ENCODE data around the gene HSPA12A.

HSPA12A gene

DNA sequence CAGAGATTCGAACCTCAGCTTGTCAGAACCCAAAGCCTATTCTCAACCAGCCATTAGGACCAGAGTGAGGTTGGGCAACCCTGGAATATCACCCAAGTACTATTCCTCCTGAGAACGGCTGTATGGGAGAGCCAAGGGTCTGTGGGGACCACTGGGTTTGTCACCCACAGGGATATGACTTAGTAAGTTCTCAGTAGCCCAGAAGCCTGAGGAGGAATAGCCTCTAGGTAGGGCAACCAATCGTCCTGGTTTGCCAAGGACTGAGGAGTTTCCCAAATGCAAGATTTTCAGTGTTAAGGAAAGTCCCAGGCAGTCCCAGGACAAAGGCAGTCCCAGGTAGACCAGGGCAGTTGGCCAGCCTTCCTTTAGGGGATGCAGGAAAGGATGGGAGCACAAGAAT, 74.9 kb downstream of the HSPA12A start:
- DNase-seq (ENCODE audit: low read depth), result no peak

DNA sequence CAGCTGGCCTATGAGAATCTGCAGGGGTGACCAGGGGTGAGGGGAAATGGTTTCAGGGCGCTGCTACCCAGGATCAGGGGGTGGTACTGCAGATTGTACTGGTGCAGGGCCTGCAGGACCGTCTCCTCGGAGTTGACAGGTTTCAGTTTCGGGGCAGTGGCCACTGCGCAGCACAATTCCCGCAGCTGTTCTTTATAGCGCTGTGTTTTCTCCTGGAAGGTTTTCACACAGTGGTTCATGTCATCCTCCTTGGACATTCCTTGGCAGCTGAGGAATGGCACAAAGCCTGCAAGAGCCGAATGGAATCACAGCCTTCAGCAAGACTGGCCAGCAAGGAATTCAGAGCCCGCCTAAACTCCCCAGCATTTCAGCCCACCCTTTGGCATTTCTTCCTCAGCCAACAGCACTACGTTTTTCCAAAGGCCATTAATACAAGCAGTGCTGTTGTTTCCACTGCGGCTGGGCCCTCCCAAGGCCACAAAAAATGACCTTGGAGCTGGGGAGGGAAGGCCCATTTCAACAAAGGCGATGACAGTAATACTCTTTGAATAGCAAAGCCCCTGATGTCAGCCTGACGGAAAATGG, 76.7 kb downstream of the HSPA12A start:
- DNase-seq (ENCODE audit: low read depth), result no peak

- no peak for DNase-seq (ENCODE audit: low read depth)
Observed at GRCh38 chr10:116664631-116665030, 77.7 kb downstream of the HSPA12A start.

DNA sequence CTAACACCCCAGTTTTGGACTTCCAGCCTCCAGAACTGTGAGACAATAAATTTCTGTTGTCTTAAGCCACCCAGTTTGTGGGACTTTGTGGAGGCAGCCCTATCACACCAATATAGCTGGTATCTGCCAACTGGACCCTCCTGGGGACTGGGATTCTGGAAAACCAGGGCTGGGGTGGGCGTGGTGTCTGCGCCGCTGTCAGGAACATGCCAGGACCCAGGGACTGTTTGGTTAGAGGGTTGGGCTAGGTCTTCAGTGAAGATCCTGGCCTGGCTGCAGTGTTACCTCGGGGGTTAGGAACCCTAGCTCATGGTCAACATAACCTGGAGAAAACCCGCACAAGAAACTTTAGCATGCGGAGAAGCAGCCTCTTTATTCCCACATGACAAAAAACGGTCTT, 79.0 kb downstream of the HSPA12A start:
- DNase-seq (ENCODE audit: low read depth), result no peak

- no peak for DNase-seq (ENCODE audit: low read depth)
Observed at GRCh38 chr10:116660860-116661259, 81.5 kb downstream of the HSPA12A start.

- no peak for DNase-seq (ENCODE audit: low read depth)
Observed at GRCh38 chr10:116659049-116659670, 83.2 kb downstream of the HSPA12A start.

GRCh38 chr10:116657863-116658551, 84.4 kb downstream of the HSPA12A start:
- DNase-seq (ENCODE audit: low read depth), result no peak

- no peak for DNase-seq (ENCODE audit: low read depth)
Observed at GRCh38 chr10:116656044-116656443, 86.3 kb downstream of the HSPA12A start.

DNA sequence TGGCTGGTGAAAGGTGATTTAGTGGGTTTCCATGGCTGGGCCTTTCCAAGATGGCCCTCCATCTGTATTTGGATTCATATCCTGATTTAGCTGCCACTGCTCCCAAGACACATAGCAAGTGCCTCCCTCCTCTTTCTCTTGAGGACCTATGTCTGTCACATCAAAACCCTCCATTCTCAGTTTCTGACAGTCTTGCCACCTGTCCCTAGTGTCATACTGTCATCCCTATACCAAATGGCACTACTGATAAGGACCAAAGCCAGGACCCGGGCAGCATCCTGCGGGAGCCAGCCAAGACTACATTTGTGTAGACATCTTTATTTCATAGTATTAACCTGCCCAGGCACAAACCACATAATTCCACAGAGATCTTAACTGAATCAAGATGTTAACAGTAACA, 86.8 kb downstream of the HSPA12A start:
- DNase-seq (ENCODE audit: low read depth), result no peak

- DNase-seq (ENCODE audit: low read depth), result no peak
Observed at GRCh38 chr10:116654816-116655215, 87.5 kb downstream of the HSPA12A start.

DNA sequence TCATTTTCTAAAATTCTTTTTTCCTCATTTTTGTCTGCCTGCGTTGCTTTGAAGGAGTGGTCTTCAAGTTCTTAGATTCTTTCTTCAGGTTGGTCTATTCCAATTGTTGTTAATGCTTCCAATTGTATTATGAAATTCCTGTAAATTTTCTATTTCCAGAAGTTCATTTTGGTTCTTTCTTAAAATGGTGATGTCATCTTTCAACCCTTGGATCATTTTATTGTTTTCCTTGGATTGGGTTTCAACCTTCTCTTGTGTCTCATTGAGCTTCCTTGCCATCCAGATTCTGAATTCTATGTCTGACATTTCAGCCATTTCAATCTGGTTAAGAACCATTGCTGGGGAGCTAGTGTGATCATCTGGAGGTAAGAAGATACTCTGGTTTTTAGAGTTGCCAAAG, 88.5 kb downstream of the HSPA12A start:
- DNase-seq (ENCODE audit: low read depth), result no peak

DNA sequence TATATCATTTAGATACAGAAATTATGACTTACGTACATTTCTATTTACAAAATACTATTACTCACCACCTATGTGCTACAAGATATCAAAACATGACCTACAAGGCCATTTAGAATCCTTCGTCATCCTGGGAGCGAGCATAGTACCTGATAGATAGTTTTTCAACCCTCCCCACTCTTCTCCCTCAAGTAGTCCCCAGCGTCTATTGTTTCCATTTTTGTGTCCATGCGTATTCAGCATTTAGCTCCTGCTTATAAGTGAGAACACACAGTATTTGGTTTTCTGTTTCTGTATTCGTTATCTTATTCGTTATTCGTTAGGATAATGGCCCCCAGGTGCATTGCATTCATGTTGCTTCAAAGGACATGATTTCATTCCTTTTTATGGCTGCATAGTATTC, 93.5 kb downstream of the HSPA12A start:
- DNase-seq (ENCODE audit: low read depth), result no peak

- DNase-seq (ENCODE audit: low read depth), result no peak
Observed at GRCh38 chr10:116646502-116646901, 95.9 kb downstream of the HSPA12A start.

- DNase-seq (ENCODE audit: low read depth), result no peak
Observed at GRCh38 chr10:116637830-116638229, 104.5 kb downstream of the HSPA12A start.

DNA sequence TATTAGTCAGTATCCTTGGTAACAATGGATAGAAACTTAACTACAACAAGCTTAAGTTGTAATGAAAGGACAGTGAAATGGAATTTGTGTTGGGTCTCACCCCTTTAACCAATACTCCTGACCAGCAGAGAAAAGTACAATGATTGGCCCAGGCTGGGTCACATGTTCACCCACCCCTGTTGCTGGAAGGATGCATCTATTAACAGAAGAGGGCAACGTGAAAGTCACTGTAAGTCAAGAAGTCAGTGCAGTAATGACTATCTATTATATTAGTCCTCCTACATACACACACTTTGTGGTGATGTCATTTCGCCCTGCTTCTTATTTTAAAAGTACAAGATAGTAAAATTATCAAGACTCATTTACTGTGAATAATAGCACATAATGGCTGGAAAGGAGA, 105.4 kb downstream of the HSPA12A start:
- no peak for DNase-seq (ENCODE audit: low read depth)

DNA sequence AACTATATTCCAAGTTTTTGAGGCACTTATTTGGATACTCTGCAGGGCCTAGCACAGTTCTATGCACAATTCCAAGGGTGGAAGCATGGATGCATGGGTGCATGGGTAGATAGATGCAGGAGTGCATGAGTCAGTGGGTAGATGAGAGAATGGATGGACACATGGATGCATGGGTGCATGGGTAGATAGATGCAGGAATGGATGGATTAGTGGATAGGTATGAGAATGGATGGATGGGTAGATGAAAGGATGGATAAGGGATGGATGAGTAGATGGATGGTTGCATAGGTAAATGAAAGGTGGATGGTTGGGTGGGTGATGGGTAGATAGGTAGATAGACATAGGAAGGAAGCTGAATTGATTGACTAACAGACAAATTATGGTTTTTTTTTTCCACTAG, 106.0 kb downstream of the HSPA12A start:
- no peak for DNase-seq (ENCODE audit: low read depth)

DNA sequence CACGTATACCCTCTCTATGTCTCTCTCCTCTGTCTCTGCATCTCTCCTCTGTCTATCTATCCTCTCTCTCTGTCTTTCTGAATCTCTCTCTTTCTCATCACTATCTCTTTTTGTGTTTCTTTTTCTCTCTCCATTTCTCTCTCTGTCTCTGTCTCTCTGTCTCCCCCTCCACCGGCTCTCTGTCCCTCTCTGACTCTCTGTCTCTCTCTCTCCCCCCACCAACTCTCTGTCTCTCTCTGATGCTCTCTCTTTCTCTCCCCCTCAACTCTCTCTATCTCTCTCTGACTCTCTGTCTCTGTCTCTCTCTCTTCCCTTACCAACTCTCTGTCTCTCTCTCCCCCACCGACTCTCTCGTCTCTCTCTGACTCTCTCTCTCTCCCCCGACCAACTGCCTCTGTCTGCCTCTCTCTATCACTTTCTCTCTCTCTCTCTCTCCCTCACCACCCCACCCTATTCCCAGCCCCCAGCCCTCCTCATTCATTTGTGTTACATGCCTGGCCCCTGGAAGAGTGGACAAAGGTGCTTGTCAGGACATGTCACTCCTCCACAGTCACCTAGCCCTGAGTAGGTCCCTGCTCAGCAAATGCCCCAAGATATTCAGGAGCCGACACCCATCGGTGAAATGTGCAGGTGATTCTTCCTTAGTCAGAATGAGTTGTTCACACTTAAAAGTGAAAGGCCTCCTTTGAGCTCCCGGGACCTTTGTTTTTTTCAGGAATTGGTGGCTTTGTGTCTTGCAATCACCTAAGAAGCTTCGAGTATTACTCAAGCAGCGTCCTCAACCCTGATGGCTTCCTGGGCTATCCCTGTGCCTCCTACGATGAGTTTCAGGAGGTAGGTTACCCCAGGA, 108.0 kb downstream of the HSPA12A start:
- no peak for DNase-seq (ENCODE audit: low read depth)

DNA sequence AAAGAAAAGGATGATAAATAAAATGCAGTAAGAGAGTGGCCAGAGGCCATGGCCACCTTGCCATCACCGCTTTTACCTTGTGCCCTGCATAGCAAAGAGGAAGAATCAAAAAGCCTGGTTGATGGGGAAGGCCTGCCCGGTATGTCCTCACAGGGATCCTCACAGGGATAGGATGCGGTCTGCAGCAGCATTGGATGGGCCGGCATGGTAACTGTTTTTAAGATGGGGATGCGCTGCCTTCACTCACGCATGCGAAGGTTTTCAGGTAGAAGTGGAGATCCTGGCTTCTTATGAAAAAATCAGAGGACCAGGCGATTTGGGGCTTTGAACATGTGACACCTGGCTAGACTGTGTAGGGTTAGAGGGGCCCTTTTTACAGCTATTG, 109.2 kb downstream of the HSPA12A start:
- no peak for DNase-seq (ENCODE audit: low read depth)

DNA sequence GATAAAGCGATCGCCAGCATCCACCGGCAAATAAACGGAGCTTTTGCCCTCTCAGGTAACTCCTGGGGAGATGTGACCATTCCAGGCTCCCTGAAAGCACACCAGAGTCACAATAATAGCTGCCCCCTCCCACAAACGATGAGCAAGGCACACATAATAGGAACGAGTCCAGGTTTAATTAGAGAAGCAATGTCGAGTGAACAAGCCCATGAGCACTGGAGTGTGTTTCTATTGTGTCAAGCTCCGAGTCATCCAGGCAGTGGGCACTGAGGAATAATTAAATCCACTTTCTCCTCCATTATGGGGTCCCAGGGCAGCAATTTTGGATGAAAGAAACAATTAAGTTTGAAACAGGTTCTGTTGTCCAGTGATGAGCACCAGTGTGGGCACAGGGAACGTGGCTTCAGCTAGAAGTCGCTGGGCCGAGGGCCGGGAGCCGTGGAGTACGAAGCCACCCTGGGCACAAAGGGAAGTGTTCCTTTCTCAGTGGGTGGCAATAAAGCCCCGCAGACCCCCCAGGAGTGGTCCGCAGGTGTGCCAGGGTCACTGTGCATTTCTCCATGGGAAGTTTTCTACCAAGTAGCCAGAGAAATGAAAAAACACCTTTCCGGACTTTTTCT, 109.7 kb downstream of the HSPA12A start:
- no peak for DNase-seq (ENCODE audit: low read depth)

DNA sequence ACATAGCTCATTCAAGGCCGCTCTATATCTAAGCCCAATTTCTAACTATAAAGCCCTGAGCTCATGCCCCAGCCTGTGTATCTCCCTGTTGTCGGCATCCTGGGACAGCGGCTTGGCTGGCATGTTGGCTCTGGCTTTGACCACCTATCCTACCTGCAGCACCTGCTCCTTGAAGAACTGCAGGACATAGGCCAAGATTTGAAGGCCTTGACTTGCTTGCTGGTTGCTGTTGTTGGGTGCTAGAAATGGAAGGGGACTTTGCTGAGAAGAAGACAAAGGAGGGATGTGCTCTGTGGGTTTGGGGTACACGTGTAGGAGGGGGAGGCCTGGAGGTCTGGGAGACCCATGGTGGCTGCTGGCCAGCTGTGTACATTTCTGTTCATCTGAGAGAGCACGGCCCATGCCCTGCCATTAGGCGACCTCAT, 110.5 kb downstream of the HSPA12A start:
- DNase-seq (ENCODE audit: low read depth), result no peak

GRCh38 chr10:116630020-116630419, 112.3 kb downstream of the HSPA12A start:
- no peak for DNase-seq (ENCODE audit: low read depth)

GRCh38 chr10:116629340-116629739, 113.0 kb downstream of the HSPA12A start:
- no peak for DNase-seq (ENCODE audit: low read depth)
